Measurements from ENCODE around the gene PKP4.

The PKP4 gene

GRCh38 chr2:158603986-158604385 is 147.2 kb downstream of the PKP4 start:
- no peak for DNase-seq

DNA sequence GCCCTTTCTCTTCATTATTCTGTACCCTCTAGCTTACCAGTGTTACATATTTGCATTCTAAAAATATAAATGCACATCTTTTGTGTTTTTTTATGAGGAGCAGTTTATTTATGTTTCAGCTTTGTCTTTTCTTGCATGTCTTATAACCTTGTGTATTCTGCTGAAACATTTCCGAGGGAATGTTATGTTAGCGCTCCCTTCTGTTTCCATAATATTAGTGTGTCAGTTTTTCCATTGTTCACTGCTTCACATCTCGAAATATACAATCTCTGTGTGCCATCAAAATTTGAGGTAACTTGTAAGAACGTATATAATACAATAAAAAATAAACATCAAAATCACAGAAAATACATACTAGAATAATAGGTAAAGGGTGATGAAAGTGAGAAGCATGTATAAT is 153.3 kb downstream of the PKP4 start:
- no peak for DNase-seq

- no peak for DNase-seq
These were observed 159.8 kb downstream of the PKP4 start for GRCh38 chr2:158616480-158617000.

- no peak for DNase-seq
These were observed 162.2 kb downstream of the PKP4 start for GRCh38 chr2:158618891-158619490.

GRCh38 chr2:158619496-158619895 is 162.7 kb downstream of the PKP4 start:
- DNase-seq, result no peak

GRCh38 chr2:158620656-158621055 is 163.9 kb downstream of the PKP4 start:
- DNase-seq, result no peak

GRCh38 chr2:158624071-158624667 is 167.4 kb downstream of the PKP4 start:
- no peak for DNase-seq

GRCh38 chr2:158624961-158625360 is 168.2 kb downstream of the PKP4 start:
- DNase-seq, result no peak

DNA sequence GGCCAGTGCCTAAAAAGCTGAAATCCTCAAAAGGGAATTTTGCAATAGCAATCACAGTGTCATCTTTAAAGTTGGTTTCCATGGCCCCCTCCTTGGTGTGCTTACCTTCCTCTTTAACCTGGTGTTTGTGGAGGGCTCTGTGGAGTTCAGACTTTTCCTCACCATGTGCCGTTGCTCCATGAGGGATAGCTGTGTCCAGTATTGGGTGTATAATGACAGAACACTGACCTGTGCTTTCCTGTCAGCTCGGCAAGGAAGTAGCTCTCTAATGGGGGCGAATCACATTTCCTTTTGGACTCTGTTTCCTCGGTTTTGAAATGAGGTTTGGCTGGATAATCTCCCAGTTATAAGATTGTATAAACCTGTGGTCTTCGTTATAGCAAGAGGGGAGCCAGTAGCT is 172.4 kb downstream of the PKP4 start:
- DNase-seq, result no peak

DNA sequence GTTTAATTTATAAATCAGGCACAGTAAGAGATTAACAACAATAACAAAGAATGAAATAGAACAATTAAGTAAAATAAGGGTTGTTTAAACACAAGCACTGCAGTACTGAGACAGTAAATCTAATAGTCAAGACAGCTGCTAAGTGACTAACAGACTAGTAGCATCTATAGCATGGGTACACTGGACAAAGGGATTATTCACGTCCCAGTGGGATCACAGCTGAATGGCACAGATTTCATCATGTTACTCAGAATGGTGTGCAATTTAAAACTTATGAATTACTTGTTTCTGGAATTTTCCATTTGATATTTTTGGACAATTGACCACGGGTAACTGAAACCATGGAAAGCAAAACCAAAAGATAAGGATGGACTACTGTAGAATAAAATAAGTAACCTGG is 176.5 kb downstream of the PKP4 start:
- no peak for DNase-seq

- DNase-seq, result no peak
These were observed 177.9 kb downstream of the PKP4 start for GRCh38 chr2:158634627-158635026.

- no peak for DNase-seq
These were observed 179.3 kb downstream of the PKP4 start for GRCh38 chr2:158635961-158636601.

GRCh38 chr2:158637357-158637756 is 180.6 kb downstream of the PKP4 start:
- no peak for DNase-seq

DNA sequence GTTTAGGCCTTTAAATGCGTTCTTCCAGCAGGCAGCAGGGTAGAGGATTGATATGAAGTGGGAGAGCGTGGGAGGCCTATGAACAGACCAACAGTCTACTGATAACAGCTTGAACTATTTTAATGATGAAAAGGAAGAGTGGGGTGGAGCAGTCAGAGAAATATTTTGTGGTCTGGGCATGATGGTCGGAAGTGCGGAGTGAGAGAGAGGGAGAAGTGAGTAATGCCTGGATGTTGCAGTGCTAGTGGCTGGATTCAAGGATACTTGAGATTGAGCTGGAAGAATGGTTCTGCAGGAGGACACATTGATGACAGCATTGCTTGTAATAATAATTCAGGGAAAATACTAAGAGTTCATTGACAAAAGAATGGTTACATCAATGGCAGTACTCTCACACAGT is 187.4 kb downstream of the PKP4 start:
- DNase-seq, result no peak

DNA sequence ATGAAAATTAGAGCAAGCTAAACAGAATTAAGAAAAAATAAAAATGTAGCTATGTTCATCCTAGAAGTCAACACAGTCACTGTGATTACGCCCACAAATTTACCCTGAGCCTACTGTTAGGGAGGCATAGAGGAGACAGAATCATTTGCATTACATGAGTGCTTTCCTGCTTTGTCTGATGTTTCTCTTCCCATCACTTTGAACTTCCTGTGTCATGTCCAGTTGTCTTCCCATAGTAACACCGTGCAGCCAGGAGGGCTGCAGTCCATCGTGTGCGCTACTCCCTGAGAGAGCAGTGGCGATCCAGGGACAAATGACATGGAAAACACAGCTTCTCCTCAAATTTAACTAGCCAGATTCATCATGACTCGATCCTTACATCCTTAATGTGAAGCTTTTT is 188.5 kb downstream of the PKP4 start:
- no peak for DNase-seq

DNA sequence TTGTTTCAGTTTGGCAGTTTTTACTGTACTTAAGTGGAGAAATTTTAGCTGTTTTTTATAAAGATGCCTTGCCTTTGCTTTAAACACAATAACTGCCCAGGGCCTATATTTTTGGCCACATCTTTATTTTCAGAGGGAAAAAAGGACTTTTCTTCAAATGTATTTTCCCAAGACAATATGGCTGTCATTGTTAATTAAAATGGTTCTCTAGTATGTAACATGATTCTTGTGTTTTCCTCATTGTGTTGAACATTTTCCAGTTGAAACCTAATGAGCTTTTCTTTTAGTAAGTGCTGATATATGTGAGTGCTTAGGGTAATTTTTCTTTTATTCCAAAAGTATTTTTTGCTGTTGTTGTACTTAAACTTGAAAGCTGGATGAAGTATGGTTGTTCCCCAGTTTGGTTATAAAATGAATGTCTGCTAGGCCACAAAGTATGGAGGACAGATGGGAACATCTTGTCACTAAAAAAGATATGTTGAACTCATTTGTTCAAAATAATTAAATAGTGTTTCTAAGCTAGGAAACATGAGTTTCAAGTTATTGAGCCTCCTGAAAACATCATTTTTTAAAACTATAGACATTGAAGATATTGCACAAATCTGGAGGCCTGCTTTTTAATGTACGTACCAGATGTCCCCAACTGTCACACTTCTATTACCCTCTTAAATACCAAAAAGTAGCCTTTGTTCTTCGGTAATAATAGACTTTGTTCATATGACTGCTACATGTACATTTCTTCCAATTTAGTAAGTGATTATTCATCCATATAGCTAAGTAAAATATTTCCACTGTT is 190.9 kb downstream of the PKP4 start:
- DNase-seq, result no peak

DNA sequence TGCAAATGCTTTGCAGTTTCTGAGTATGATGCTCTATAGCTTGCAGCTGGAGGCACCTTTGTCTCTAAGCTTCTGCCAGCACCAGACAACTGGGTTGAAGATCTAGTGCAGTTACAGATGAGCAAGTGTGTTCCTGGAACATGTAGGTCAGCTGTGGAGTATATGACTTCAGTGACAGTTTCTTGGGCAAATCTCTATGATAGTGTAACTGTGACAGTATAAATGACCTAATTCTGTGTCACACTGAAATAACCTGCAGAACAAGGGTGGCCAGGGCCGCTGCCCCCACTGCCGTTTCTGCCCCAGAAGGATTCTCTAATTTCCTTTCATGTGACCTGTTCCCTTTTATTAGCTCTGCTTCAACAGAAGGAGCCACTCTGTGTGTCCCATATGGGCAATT is 193.1 kb downstream of the PKP4 start:
- DNase-seq, result no peak

GRCh38 chr2:158650646-158651357 is 194.1 kb downstream of the PKP4 start:
- no peak for DNase-seq

DNA sequence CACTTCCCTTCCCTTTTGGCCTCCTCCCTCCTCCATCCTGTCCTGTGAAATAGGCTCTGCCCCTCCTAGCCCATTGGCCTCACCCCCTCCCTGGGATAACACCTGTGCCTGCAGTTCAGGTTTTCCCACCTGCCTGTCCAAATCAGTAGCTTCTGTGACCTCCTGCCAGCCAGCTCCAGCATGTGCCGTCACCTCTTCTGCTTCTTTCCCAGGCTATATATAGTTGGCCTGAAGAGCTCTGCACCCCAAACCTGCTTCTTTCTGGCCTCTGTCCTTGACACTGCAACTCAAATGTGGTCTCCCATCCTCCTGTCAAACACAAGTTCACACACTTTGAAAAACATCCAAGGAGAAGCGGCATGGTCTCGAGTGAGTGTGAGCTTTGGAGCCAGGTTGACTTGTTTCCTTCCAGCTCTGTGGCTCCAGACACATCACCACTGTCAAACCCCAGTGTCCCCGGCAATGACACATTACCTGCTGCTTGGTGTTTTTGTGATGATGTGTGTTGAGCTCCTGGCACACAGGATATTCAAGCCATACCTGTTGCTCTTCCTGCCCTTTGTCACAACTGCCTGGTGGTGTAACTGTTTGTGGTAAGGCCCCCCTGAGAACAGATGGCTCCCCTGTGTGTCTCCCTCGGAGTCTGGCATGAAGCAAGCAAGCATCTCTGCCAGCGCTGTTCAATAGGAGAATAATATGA is 194.8 kb downstream of the PKP4 start:
- no peak for DNase-seq

- no peak for DNase-seq
These were observed 198.9 kb downstream of the PKP4 start for GRCh38 chr2:158655628-158656027.

DNA sequence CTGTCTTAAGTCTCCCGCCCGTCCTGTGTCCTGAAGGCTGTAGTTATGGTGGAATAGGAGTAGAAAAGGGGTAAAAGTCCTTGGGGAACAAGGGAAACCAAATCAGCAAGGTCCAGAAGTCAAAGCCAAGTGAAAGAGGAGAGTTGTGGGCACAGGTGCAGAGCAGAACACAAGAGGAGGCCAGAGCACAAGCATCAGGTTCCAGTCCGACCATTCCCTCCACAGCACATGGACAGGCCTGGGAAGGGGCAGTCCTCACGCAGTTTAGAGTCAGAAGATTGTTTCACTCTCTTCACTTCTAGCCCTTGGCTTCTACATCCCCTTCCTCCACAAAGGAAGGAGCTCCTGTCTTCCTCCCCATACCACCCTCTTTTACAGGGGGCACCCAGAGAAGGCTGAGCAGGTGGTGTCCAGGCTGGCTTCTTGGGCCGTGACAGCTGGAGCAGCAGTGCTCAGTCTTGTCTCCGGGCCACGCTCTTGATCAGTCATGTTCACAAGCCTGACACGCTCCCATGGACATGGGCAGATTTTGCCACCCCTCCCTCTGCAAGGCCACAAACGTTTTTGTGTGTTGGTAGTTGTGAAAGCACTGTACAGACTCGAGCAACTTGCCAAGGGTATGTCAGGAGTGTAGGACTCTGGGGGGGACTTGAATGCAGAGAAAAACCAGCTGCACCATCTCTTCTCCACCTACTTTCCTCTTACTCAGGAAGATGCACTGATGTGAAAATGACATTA is 199.9 kb downstream of the PKP4 start:
- no peak for DNase-seq

DNA sequence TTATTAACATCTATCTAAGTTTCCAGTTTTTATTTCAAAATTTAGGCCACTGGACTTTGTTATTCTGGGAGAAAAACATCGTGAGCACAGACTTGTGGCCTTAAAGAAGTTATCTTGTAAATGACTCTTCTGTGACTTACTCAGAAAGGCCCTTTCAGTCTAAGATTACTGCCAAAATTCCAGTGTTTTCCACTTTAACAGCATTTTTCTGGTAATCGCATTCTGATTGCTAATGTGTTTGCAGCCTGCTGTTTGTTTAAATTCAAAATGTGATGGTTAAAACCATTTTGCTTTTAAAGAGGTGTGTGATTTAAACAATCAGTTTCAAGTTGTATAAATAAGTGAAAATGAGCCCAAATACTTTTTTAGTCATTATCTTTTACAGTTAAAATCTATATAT is 201.6 kb downstream of the PKP4 start:
- no peak for DNase-seq
